8988T (cell line): ENCODE results near the gene ZNF839.
"Not testable (repeated sequence)": the region's sequence is repeated elsewhere in the genome, so short reads cannot be mapped to it uniquely, and the experiment has no call there.

ENCODE experiments used
- DNase-seq: peaks from one replicate; pipeline ENCODE4 v3.0.0; 2011

The ZNF839 gene

GRCh38 chr14:102319351-102320032 is at the start of gene ZNF839:
TSS of gene ZNF839 (plus strand) at chr14:102319746. CDS start at chr14:102319766, 20 bp downstream.
- DNase-seq, result peak; percentile 90

- DNase-seq, result no peak
These were observed 47.2 kb upstream of the ZNF839 start for GRCh38 chr14:102272392-102272791.

GRCh38 chr14:102275866-102276265 is 43.7 kb upstream of the ZNF839 start:
- DNase-seq, result no peak

GRCh38 chr14:102277874-102278630 is 41.5 kb upstream of the ZNF839 start:
- no peak for DNase-seq

- DNase-seq, result no peak
These were observed 41.0 kb upstream of the ZNF839 start for GRCh38 chr14:102278631-102278935.

GRCh38 chr14:102279282-102279681 is 40.3 kb upstream of the ZNF839 start:
- no peak for DNase-seq

- peak; percentile 53 for DNase-seq
These were observed 39.7 kb upstream of the ZNF839 start for GRCh38 chr14:102279688-102280348.

- DNase-seq, result peak; percentile 46
These were observed 39.1 kb upstream of the ZNF839 start for GRCh38 chr14:102280376-102280962.

- no peak for DNase-seq
These were observed 36.6 kb upstream of the ZNF839 start for GRCh38 chr14:102282751-102283465.

GRCh38 chr14:102283631-102284129 is 35.9 kb upstream of the ZNF839 start:
- DNase-seq, result no peak

GRCh38 chr14:102285106-102285505 is 34.4 kb upstream of the ZNF839 start:
- DNase-seq, result no peak

- DNase-seq, result no peak
These were observed 31.4 kb upstream of the ZNF839 start for GRCh38 chr14:102288139-102288538.

GRCh38 chr14:102292441-102292840 is 27.1 kb upstream of the ZNF839 start:
- no peak for DNase-seq

- no peak for DNase-seq
These were observed 25.8 kb upstream of the ZNF839 start for GRCh38 chr14:102293781-102294180.

- DNase-seq, result no peak
These were observed 24.3 kb upstream of the ZNF839 start for GRCh38 chr14:102295270-102295669.

GRCh38 chr14:102297436-102298170 is 21.9 kb upstream of the ZNF839 start:
- DNase-seq, result no peak

- DNase-seq, result not testable (repeated sequence)
These were observed 21.1 kb upstream of the ZNF839 start for GRCh38 chr14:102298303-102299070.

- no peak for DNase-seq
These were observed 15.9 kb upstream of the ZNF839 start for GRCh38 chr14:102303664-102304063.

- peak; percentile 87 for DNase-seq
These were observed 14.7 kb upstream of the ZNF839 start, which contains the start of gene MOK for GRCh38 chr14:102304611-102305506. TSS of gene MOK (minus strand) at chr14:102305164. CDS start at chr14:102304968, 196 bp downstream.
